GM21737 (cell line): ENCODE measurements around the gene PCARE.
"Not testable (repeated sequence)": the region's sequence is repeated elsewhere in the genome, so short reads cannot be mapped to it uniquely, and the experiment has no call there.

Experiments used
- ATAC-seq: cut with Tn5 transposase; IDR thresholded peaks from one replicate; pipeline ENCODE4 v1.9.1; 2021; ENCODE audit warnings: mild to moderate bottlenecking, moderate library complexity; ENCODE audit not compliant: unreplicated experiment

Gene PCARE

DNA sequence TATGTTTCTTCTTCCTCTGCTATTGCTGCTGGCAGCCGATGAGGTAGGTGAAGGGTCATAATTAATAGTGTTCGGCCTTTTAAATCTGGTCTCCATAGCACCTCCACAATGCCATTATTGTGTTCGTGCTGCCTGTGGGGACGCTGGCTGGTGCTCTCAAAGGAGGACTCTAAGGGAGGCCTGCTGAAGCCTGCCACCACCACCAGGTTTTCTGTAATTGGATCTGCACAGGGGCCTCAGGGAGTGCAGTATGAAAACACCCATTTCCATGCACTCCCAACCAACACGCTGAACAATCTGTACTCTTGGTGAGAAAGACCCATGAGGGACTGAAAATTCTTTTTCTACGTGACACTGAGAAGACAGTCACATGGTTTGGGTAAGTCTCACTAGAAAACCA is 23.2 kb upstream of the PCARE start:
- ATAC-seq = no peak

DNA sequence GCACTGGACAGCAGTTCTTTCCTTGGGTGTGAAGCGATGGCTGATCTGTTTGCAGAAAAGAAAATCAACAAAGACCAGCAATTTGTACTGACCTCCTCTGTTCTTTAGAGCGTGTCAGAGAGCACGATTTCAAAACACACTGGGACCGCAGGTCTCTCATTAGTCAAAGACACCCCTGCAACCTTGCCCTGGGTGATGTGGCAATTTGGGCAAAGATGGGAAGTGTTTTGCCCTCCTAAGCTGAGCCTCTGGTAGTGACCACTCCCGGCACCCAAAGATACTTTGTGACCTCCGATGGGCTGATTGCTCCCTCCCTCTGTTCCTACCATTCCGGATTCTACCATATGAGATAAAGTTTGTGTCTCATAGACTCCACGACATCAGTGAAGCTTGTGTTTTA is 22.6 kb upstream of the PCARE start:
- no peak for ATAC-seq

DNA sequence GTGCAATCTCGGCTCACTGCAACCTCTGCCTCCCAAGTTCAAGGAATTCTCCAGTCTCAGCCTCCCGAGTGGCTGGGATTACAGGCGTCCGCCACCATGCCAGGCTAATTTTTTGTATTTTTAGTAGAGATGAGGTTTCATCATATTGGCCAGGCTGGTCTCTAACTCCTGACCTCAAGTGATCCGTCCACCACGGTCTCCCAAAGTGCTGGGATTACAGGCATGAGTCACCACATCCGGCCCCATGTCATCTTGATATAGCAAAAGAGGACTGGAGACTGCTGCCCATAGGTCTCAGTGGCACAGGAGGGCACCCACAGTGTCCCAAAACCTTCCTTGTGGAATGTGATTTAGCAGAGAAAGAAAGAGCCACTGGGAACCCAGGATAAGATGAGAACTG is 16.0 kb upstream of the PCARE start:
- not testable (repeated sequence) for ATAC-seq

DNA sequence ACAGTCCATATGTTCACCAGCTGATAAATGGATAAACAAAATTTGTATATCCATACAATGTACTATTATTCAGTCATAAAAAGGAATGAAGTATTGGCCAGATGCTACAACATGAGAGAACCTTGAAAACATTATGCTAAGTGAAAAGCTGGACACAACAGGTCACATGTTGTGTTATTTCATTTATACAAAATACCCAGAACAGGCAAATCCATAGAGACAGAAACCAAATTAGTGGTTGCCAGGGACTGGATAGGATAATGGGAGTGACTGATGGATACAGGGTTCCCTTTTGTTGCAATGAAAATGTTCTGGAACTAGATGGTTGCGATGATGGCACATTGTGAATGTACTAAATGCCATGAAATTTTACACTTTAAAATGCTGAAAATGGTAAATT is 10.2 kb upstream of the PCARE start:
- ATAC-seq = no peak

DNA sequence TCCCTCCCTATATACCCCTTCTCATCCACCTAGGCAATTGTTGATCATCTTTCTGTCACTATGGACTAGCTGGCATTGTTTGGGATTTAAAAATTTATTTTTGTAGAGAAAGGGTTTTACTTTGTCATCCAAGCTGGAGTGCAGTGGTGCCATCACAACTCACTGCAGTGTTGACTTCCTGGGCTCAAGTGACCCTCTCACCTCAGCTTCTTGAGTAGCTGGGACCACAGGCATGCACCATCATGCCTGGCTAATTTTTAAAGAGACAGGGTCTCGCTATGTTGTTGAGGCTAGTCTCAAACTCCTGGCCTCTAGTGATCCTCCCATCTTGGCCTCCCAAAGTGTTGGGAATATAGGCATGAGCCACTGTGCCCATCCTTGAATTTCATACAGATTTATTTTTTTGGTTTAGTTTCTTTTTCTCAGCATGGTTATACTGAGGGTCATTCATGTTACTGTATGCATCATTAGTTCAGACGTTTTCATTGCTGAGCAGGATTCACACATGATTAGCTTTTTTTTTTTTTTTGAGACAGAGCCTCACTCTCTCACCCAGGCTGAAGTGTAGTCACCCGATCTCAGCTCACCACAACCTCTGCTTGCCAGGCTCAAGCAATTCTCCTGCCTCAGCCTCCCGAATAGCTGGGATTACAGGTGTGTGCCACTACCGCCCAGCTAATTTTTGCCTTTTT is 8.6 kb upstream of the PCARE start:
- peak; percentile 58 for ATAC-seq

DNA sequence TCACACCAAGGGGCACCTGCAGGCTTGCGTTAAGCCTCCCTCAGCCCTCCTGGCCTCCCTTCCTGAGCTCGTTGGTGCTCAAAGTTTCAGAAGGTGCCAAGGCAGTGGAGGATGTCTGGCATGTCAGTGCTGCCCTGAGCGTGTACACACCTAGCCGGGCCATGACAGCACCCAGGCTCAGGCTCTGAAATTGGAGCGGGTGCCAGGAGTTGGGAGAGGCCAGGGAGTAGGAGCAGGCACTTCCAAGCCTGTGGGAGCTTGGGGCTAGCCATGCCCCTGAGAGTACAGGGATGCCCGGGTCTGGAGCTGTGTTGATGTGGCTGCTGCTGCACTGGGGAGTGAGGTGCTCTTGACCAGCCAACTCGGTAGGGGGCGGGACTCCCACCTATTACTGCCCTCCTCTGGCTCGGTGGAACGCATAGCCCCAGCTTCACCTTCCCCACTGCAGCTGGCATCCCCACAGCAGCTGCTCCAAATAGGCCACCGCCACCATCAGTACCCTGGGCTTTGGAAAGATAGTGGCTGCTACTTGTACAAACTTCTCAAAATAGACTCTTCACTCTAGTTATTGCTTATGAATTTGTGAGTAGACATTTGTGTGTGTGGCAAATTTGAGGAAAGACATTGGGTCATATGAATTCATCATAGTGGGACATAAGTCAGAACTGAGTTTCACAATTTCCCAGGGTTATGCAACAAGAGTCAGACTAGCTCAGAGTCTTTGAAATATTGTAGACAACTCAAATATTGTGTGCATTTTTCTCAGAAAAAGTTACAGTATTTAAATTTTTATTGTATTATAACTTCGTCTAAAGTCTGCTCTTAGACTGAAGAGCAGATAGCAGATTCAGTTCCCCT is 6.8 kb upstream of the PCARE start:
- no peak for ATAC-seq

DNA sequence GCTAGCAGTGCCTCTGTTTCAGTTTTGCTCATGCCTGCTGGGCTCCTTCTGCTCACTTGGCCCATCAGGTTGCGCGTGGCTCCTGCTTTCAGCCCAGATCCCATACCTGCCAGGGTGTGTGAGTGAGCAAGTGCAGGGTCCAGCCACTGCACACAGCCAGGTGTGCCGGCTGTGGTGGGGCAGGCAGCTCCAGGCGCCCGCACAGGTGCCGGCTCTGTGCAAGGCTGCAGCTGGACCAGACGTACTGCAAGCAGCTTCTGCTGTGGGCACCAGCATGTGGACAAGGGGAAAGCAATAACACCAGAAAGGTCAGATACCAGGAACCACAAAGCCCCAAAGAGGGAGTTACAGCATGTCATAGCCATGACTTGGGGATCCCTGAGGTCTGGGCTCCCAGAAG is 5.6 kb upstream of the PCARE start:
- no peak for ATAC-seq

DNA sequence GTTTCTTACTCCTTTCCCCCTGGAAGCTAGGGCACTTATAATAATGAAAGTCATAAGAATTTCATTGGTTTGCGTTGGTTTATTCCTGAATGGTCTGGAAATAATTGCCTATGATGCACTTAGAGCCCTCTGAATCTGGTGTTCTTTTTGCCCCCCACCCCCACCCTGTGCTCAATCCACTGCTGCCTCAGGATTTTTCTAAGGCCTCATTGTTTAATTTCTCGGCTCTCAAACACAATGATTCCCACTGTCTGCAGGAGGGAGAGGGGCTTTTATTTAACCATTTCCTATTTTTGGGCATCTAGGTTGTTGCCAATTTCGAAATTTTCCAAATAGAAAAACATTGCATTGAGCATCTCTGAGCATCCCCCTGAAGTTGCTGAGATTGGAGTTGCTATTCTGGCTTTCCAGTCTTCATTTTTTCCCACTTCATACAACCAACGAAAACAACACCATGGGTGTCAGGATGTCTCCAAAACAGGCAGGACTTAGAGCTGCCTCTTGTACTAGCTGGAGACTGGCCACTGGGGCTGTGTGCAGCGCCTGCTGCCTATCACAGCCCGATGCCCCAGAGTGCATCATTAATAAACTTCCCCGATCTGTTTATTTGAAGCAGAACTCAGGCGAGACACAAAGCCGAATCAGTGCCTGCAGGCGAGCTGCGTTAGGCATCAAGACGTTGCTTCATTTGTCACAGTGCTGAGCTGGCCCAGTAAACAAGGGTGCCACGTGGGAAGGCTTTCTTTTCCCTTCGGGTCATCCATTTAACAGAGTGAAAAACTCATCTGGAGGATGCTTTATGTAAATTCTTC is 1.8 kb upstream of the PCARE start:
- no peak for ATAC-seq

DNA sequence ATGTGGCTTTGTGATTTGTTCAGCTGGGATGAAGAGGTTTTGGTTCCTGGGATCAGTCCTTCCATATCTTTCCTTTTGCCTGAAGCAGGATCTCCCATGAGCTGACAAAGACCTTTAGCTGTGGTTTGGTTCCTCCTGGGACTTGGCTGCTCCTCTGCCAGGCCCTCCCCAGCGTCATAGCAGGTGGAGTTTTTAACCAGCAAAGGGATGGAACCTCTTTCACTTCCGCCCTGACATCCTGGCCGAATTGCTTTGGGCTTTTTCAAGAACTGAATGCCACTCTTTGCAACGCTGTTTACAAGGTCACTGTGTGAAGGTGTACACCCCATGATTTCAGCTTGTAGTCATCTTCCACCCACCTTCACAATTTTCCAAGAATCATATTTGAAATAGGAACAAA is 390 bp downstream of the PCARE start:
- no peak for ATAC-seq

DNA sequence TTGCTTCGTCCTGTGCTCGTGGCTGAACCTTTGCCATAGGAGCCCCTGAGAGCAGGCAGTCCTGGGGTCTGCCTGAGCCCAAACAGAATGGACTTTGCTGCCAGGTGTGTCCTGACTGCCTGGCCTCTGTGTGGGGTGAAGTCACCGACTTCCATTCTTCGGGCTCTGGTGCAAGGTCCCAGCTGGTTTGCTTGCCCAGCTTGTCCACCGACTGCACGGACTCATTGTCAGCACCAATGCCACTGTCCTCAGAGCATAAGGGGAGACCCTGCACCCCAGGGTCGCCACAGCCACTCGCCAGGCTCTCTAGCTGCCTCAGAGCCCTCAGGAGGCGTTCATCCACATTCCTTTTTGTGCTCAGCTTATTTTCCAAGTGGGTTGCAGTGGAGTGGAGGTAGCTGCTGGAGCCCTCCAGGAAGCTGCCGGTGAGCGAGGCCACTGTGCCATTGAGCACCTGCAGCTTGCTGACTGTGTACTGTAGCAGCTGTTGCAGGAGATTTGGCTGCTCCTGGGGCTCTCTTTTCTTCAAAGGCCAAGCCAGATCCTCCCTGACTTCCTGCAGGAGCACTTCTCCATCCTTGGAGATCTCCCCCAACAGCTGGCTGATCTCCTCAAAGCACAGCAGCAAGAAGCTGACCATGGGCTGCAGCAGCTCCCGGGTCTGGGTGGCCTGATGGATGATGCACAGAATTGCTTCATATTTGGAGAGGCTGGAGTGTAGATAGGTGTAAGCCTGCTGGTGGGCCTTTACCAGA is 1.2 kb downstream of the PCARE start:
- no peak for ATAC-seq

DNA sequence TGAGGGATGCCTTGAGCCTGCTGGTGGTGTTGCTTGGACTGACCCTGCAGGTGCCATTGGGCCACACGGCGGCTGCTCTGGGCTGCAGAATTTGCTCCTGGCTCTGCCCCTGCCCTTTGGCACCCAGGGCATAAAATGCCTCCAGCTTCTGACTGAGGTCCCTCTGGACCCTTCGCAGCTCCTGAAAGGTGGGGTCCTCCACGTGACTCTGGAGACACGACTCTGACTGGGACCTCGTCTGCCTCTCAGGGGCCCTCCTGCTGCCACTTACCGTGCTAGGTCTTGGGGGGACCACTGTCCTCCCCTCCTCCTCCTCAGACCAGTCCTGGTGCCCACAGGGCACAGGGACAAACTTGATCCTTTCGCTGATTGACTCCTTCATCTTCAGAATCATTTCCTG is 2.1 kb downstream of the PCARE start:
- ATAC-seq = no peak

DNA sequence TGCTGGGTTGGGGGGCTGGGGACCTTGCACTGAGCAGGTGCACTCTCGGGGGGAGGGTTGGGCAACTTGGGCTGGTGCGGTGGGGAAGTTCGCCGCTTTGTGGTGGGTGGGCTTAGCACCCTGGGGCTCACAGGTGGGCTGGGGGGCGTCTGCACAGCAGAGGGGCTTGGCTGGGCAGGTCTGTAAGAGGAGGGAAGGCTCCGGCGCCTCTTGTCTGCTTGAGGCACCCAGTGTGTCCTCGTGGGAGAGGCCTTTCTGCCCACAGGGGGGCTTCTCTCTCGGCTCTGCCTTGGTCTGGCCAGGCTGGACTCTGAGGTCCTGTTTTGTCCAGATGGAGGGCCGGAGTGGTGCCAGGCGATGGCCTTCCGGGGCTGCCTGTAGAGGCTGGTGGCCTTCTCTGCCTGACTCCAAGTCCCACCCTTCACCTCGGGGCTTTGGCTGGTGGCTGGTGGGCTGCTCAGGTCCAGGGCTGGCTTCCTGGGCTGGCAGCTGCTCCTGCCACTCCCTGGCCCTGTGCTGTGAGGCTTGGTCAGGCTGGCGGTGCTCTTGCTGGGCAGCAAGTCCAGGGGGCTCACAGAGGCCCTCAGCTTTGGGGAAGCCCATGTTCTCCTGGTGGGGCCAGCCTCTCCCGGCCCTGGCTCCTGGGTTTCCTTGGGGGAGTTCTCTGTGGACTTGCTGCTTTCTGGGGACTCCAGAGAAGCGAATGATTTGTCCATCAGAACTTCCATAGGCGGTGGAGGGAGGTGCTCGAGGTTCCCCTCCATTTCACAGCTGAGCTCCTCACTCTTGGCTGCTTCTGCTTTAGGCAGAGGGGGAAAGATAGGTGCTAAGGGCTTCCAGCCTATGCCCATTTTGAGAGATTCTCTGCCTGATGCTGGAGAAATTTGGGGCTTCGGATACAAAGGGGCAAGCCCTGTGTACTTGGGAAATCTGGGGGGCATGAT is 3.0 kb downstream of the PCARE start:
- no peak for ATAC-seq

DNA sequence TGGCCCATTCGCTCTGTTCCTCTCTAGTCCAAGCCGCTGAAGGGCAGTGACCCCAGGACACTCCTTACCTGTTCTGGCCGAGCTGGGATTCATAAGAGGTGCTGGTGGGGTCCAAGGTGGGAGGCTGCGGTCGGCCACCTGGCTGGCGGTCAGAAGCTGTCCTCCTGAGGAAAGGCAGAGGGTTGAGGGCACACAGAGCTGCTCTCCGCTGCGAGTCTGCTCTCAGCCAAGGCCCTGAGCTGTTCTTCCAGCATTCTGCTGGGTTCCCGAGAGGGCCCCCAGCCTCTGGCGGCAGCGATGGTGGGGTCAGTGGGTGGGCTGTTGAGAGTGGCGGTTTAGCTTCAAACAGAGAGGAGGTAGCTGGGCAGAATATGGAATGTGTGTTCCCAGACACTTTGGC is 3.8 kb downstream of the PCARE start:
- ATAC-seq = no peak

DNA sequence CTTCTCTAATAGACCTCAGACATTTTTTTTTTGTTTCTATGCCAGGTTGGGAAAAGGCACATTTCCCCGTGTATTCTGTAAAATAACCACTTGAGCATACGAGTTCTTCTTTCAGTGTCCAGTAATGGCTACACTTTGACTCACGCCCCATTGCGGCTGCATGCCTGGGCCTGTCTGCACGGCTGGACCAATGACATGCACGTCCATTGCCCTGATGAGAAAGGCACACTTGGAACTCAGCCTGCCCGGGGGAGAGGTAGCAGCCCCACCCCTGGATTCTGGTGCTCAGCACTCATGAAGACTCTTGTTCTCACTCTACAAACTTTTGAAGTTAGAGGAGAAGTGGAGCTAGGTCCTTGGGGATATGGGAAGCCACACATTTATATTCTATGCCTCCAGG is 5.8 kb downstream of the PCARE start:
- no peak for ATAC-seq

DNA sequence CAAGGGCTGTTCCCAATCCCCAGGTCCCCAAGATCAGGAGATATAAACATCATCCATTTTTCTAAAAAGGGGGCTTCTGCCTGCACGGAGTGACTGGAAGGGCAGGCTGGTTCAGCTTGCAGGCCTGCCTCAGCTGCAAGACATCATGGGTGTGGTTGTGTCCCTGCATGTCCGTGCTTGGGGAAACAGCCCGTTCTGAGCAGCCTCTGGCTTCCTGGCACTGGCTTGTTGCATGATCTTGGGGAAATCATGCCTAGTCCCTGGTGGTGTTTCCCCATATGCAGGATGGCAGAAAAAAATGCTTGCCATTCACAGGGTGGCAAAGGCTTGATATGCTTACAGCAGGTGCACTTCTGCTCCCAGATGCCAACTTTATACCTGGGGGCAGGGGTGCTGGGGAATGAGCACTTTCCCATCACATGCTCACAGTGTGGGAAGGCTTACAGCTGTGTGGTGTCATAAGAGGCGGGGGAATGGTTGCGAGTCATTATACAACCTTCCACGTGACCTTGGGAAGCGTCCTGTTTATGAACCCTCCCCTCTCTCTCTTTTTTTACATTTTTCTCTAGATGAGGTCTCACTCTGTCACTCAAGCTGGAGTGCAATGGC is 7.2 kb downstream of the PCARE start:
- no peak for ATAC-seq

DNA sequence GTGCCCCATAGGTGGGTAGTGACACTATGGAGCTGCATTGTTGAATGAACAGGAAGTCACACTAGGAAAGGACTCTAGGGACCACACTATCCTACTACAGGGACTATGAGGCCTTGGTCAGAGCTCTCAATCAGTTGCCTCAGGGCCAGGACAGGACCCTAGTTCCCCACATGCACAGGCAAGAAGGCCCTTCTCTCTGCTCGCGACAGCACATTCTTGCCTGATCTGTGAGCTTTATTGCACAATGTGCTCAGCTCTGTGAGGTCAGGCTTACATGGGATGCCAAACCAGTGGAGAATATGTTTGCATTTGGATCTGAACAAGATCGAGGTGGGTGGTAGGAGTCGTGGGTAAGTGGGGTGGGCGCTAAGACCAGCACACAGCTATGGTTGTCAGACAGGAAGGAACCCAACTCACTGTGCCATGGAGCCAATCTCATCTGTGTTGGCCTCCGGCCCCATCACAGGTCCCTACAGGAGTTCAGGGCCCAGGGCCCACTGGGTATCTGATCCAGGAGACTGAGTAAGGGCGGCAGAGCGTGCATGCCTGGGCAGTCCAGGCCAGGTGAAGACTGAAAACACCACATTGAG is 8.0 kb downstream of the PCARE start:
- ATAC-seq = no peak

DNA sequence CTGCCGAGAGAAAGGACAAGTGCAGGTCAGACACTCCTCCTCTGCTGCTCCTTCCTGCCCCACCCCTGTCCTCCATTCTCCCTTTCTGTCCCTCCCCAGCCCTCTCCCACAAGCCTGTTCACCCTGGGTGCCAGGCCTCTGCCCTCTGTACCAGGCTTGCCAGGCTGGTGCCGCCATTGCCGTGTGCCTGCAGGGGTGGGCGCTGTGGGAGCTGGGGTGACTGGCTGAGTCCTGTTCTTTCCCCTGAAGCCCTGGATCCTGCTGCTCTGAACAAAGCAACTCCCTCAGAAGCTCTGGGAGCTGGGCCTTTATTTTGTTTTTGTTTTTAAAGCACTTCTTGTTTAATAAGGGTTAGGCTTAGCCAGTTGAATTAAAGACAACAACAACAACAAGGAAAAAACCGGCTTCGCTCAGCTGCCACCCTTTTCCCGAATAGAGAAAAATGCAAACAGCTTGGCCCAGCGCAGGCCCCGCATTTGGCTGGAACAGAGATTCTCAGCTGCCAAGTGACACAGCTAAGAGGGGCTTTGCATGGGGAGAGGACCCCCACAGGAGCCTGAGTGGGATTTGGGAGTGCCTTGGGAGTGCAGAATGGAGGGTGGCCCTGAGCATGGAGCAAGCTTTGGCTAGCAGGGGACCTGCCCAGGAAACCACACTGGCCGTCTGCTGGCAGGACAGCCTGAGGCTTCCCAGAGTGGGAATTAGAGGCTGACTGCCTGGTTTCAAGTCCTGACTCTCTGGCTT is 9.1 kb downstream of the PCARE start:
- ATAC-seq = no peak

DNA sequence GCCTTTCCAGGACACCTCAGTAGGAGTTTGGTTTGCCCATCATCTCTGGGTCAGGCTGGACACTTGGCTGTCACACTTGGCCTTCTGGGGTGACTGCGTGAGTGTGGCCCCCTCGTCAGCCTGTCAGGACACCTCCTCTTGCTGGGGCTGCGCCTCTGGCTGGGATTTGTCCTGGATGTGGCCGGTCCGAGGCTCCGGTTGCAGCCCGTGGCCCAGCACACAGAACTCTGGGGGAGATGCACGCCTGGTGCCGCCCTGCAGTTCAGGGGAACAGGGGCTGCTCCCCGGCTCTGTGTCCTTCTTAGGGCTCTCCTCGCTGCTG is 9.6 kb downstream of the PCARE start:
- no peak for ATAC-seq

DNA sequence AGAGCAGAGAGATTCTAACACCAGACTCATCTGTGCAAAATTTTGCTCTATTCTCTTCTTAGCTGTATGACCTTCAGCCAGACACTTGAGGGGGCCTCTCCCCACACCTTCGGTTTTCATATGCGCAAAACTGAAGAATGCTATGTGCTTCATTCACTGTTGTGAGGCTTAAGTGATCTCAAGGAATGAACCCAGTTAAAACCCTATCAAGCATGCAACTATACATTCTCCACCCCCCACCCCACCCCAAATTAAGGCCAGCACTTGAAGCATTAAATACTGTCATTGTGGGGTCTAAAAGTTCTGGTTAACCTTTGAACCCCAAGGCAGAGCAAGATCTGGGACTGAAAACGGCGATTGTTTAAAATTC is 10.0 kb downstream of the PCARE start:
- ATAC-seq = no peak
